MM.1S (cell line): ENCODE data around the gene DHRS2.

Experiments
- DNase-seq: peaks from one replicate; pipeline ENCODE4 v3.0.0-alpha.2; 2015
- H2AFZ ChIP-seq: fragments of 300-600 bp; sonication (generic); 2 replicates; pipeline ENCODE4 v1.6.0; 2016; ENCODE audit warnings: antibody characterized with exemption, low read length
- H3F3A ChIP-seq: fragments of 300-600 bp; sonication (generic); 2 replicates; pipeline ENCODE4 v1.6.1; 2016; ENCODE audit warnings: mild to moderate bottlenecking, antibody characterized with exemption, low read length, moderate library complexity, mixed read lengths; ENCODE audit not compliant: insufficient read depth
- H3K27ac ChIP-seq: fragments of 300-600 bp; sonication (generic); 2 replicates; pipeline ENCODE4 v1.5.1; 2016; ENCODE audit warnings: mild to moderate bottlenecking, low read length
- H3K27me3 ChIP-seq: fragments of 300-600 bp; sonication (generic); replicated peaks from 2 replicates; pipeline ENCODE4 v1.6.0; 2016; ENCODE audit warnings: low read length; ENCODE audit not compliant: insufficient read depth
- H3K36me3 ChIP-seq: fragments of 300-600 bp; sonication (generic); replicated peaks from 2 replicates; pipeline ENCODE4 v1.6.1; 2016; ENCODE audit warnings: mild to moderate bottlenecking, low read length, mixed read lengths; ENCODE audit not compliant: insufficient read depth
- H3K4me1 ChIP-seq: fragments of 300-600 bp; sonication (generic); 2 replicates; pipeline ENCODE4 v1.6.1; 2016; ENCODE audit warnings: low read length, mixed read lengths
- H3K4me2 ChIP-seq: fragments of 300-600 bp; sonication (generic); 2 replicates; pipeline ENCODE4 v1.6.0; 2016; ENCODE audit warnings: low read depth, low read length
- H3K4me3 ChIP-seq: fragments of 300-600 bp; sonication (generic); 2 replicates; pipeline ENCODE4 v1.5.1; 2016; ENCODE audit warnings: low read length, mixed read lengths
- H3K79me2 ChIP-seq: fragments of 300-600 bp; sonication (generic); 2 replicates; pipeline ENCODE4 v1.6.1; 2016; ENCODE audit warnings: mixed run types, low read length, mixed read lengths
- H3K9ac ChIP-seq: fragments of 300-600 bp; sonication (generic); 2 replicates; pipeline ENCODE4 v1.6.1; 2016; ENCODE audit warnings: low read length, mixed read lengths
- H3K9me2 ChIP-seq: fragments of 300-600 bp; sonication (generic); replicated peaks from 2 replicates; pipeline ENCODE4 v1.6.1; 2016; ENCODE audit warnings: mild to moderate bottlenecking, low read length, mixed read lengths; ENCODE audit not compliant: insufficient read depth
- H3K9me3 ChIP-seq: fragments of 300-600 bp; sonication (generic); replicated peaks from 2 replicates; pipeline ENCODE4 v1.6.1; 2016; ENCODE audit warnings: mild to moderate bottlenecking, low read length, mixed read lengths; ENCODE audit not compliant: insufficient read depth
- H4K20me1 ChIP-seq: fragments of 300-600 bp; sonication (generic); 2 replicates; pipeline ENCODE4 v1.6.1; 2016; ENCODE audit warnings: mild to moderate bottlenecking, low read length, moderate library complexity, mixed read lengths; ENCODE audit not compliant: insufficient read depth
- CTCF ChIP-seq: fragments of 300-600 bp; sonication (generic); IDR thresholded peaks from 2 replicates; pipeline ENCODE4 v1.5.1; 2016; ENCODE audit warnings: antibody characterized with exemption, low read length, mixed read lengths
- EZH2 ChIP-seq: fragments of 300-600 bp; sonication (generic); optimal IDR thresholded peaks from 2 replicates; pipeline ENCODE3; 2017; ENCODE audit warnings: low read depth, mild to moderate bottlenecking, antibody characterized with exemption, low read length, mixed read lengths
- EZH2phosphoT487 ChIP-seq: fragments of 300-600 bp; sonication (generic); IDR thresholded peaks from 2 replicates; pipeline ENCODE4 v1.6.1; 2018; ENCODE audit warnings: antibody characterized with exemption, low read length

Gene DHRS2

GRCh38 chr14:23622990-23623389 lies 13.2 kb upstream of the DHRS2 start:
- H3K27ac ChIP-seq = no peak overlapping the region

GRCh38 chr14:23623962-23624361 lies 12.2 kb upstream of the DHRS2 start:
- H3K27me3 ChIP-seq = no peaks in the 10 kb centered on the region
- no peaks in the 10 kb centered on the region for H3K79me2 ChIP-seq
- DNase-seq = no peak
- no peaks in the 10 kb centered on the region for H3K9me2 ChIP-seq
- H4K20me1 ChIP-seq = no peaks in the 10 kb centered on the region
- no peaks in the 10 kb centered on the region for H3K36me3 ChIP-seq
- no peak overlapping the region for H3K9ac ChIP-seq
- H3F3A ChIP-seq = no peaks in the 10 kb centered on the region
- H3K9me3 ChIP-seq = no peaks in the 10 kb centered on the region
- no peak overlapping the region for H3K27ac ChIP-seq
- H3K4me3 ChIP-seq = no peak overlapping the region
- H3K4me1 ChIP-seq = no peaks in the 10 kb centered on the region
- H3K4me2 ChIP-seq = no peak overlapping the region
- TF ChIP-seq CTCF = no peak
- TF ChIP-seq EZH2phosphoT487 = no peak
- H2AFZ ChIP-seq = no peak overlapping the region

More at GRCh38 chr14:23622990-23623389, 13.2 kb upstream of the DHRS2 start:
- no peak for DNase-seq
- Histone ChIP-seq H3K9me2 (no peaks in the 10 kb centered on the region), H3F3A (no peaks in the 10 kb centered on the region), H3K27me3 (no peaks in the 10 kb centered on the region), H3K4me2 (no peak overlapping the region), H3K9ac (no peak overlapping the region), H3K79me2 (no peaks in the 10 kb centered on the region), H3K36me3 (no peaks in the 10 kb centered on the region), H3K9me3 (no peaks in the 10 kb centered on the region), H4K20me1 (no peaks in the 10 kb centered on the region), H3K4me1 (no peaks in the 10 kb centered on the region), H3K4me3 (no peak overlapping the region), H2AFZ (no peak overlapping the region)
- TF ChIP-seq EZH2phosphoT487 = no peak
- no peak for TF ChIP-seq CTCF
- no peak for TF ChIP-seq EZH2

GRCh38 chr14:23624830-23625404 lies 11.2 kb upstream of the DHRS2 start:
- H2AFZ ChIP-seq = no peak overlapping the region
- H4K20me1 ChIP-seq = no peaks in the 10 kb centered on the region
- H3K4me3 ChIP-seq = no peak overlapping the region
- H3K4me2 ChIP-seq = no peak overlapping the region
- H3K79me2 ChIP-seq = no peaks in the 10 kb centered on the region
- TF ChIP-seq CTCF (no peak), EZH2 (no peak), EZH2phosphoT487 (no peak)
- no peak overlapping the region for H3K9ac ChIP-seq
- H3K36me3 ChIP-seq = no peaks in the 10 kb centered on the region
- H3K9me2 ChIP-seq = no peaks in the 10 kb centered on the region
- H3K4me1 ChIP-seq = no peaks in the 10 kb centered on the region
- no peaks in the 10 kb centered on the region for H3F3A ChIP-seq
- H3K27ac ChIP-seq = no peak overlapping the region
- DNase-seq = no peak
- H3K9me3 ChIP-seq = no peaks in the 10 kb centered on the region
- no peaks in the 10 kb centered on the region for H3K27me3 ChIP-seq
